Gastroesophageal sphincter (tissue), 4 donors: ENCODE data around the gene NADK2. TPM values are rescaled to one million over a fixed set of nuclear protein-coding genes. Genes with fewer than 3 reads are reported as not detected.

Experiments
- ATAC-seq: fragments of 150-250 bp; one replicate; pipeline ENCODE4 v1.9.1; 2016; ENCODE audit warnings: mild to moderate bottlenecking, moderate library complexity
- H3K27ac ChIP-seq, 4 donors: fragments of 200-600 bp; sonication (generic) in 3 of 4; 1 replicate in 3 of 4; 2 replicates in 1 of 4; pipeline ENCODE4 v1.5.1; 2016 to 2019
- H3K27me3 ChIP-seq: fragments of 200-600 bp; sonication (generic); one replicate; pipeline ENCODE4 v1.5.1; 2019
- H3K36me3 ChIP-seq, 2 donors: fragments of 200-600 bp; sonication (generic); one replicate each; pipeline ENCODE4 v1.5.1; 2019; ENCODE audit warnings: control low read depth in 1 of 2
- H3K4me1 ChIP-seq, 3 donors: fragments of 200-600 bp; sonication (generic); 1 replicate in 2 of 3; 2 replicates in 1 of 3; pipeline ENCODE4 v1.5.1; 2016 to 2019; ENCODE audit warnings: control low read depth in 2 of 3
- H3K4me3 ChIP-seq, 2 donors: fragments of 200-600 bp; sonication (generic); one replicate each; pipeline ENCODE4 v1.5.1; 2019; ENCODE audit warnings: mild to moderate bottlenecking in 1 of 2, moderate library complexity in 1 of 2
- H3K9me3 ChIP-seq, 3 donors: fragments of 200-600 bp; sonication (generic); one replicate each; pipeline ENCODE4 v1.5.1; 2017 to 2019; ENCODE audit warnings: control low read depth in 2 of 3
- CTCF ChIP-seq, 4 experiments: fragments of 200-600 bp in 2 of 4; fragments of 450-650 bp in 2 of 4; sonication (generic) in 1 of 4; IDR thresholded peaks; one replicate each; pipeline ENCODE4 v1.5.1; 2017 to 2019; ENCODE audit warnings: antibody characterized with exemption in 4 of 4, mild to moderate bottlenecking in 2 of 4, moderate library complexity in 2 of 4
- EP300 ChIP-seq: sonication (generic); formaldehyde crosslinking; IDR thresholded peaks from one replicate; pipeline ENCODE4 v1.6.1; 2017; ENCODE audit warnings: antibody characterized with exemption, mild to moderate bottlenecking
- POLR2A ChIP-seq, 2 donors: fragments of 450-650 bp; IDR thresholded peaks; one replicate each; pipeline ENCODE4 v1.6.1; 2017; ENCODE audit warnings: antibody characterized with exemption in 2 of 2, mild to moderate bottlenecking in 2 of 2, moderate library complexity in 1 of 2
- POLR2AphosphoS5 ChIP-seq: sonication (generic); formaldehyde crosslinking; IDR thresholded peaks from one replicate; pipeline ENCODE4 v1.6.1; 2017; ENCODE audit warnings: antibody characterized with exemption
- WGBS, 2 donors: methylation state at CpG; one replicate each; pipeline ENCODE4 v1.1.5; 2018; ENCODE audit warnings: low coverage in 1 of 2; 5-methylcytosine and 5-hydroxymethylcytosine counted together
- total RNA-seq, 4 donors: library from RNA; depleted of rRNA; stranded (reverse); fragments of >200 nt; gene quantifications; one replicate each; pipeline ENCODE4 v1.1.0, GENCODE V29; 2016

NADK2 gene
- total RNA-seq, 4 donors from 2014 or later = 43.5 to 90.6 (median 60.9) TPM

GRCh38 chr5:36261186-36261585, 19.5 kb upstream of the NADK2 start:
- H3K4me1 ChIP-seq = no peaks in the 10 kb centered on the region
- no peak for TF ChIP-seq CTCF (IDR thresholded peaks at IDR 0.05)
- TF ChIP-seq EP300 = no peak
- no peak for TF ChIP-seq POLR2A (IDR thresholded peaks at IDR 0.05)
- TF ChIP-seq POLR2AphosphoS5 = no peak
- ATAC-seq = no peak
- no peaks in the 10 kb centered on the region for H3K9me3 ChIP-seq
- H3K4me3 ChIP-seq = no peak overlapping the region
- H3K36me3 ChIP-seq = peaks cover 0 to 8% of the 10 kb centered on the region in 2 donors
- 84 to 96% methylated on average over 4 to 6 of the region's 6 CpGs for WGBS, 2 donors
- no peaks in the 10 kb centered on the region for H3K27me3 ChIP-seq
- H3K27ac ChIP-seq = no peak overlapping the region

GRCh38 chr5:36253575-36253974, 11.8 kb upstream of the NADK2 start:
- Histone ChIP-seq H3K9me3 (no peaks in the 10 kb centered on the region), H3K36me3 (no peaks in the 10 kb centered on the region), H3K27ac (peak overlapping the region; percentile 62 to 95 (median 70)), H3K4me1 (peaks cover 0 to 45% (median 16%) of the 10 kb centered on the region in 3 donors), H3K27me3 (no peaks in the 10 kb centered on the region), H3K4me3 (no peak overlapping the region)
- ATAC-seq = no peak
- TF ChIP-seq POLR2AphosphoS5 (no peak), EP300 (no peak)
- WGBS, 2 donors = 63 to 65% methylated on average over 4 of the region's 4 CpGs

DNA sequence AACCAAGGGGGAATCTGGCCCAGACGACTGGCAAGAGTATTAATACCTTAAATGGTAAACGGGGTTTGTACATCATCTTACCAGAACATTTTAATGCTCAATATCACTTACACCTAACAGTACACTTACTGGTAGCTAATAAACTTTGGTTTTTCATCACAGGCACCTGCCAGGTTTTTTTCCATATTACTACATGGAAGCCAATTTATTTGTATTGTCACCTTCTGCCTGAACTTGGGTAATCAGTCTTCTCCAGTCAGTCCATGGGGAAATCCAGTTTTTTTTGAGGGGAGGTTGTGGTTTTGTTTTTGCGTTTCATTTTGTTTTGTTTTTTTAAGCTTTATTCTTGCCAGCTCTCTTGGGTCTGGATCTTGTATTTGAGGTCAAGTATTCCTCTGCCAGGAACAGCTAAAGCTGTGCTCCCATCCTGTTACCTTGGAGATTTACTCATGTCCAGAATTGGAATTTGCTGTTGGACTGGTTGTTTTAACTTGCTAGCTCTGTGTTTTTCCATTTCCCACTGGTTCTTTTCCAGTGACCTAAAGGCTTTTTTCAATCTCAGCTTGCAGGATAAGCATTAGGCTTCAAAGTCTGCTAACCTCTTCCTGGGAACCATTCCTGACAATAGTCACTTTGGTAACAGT, 11.1 kb upstream of the NADK2 start:
- WGBS, 2 donors = 29% methylated on average over 3 of the region's 3 CpGs

DNA sequence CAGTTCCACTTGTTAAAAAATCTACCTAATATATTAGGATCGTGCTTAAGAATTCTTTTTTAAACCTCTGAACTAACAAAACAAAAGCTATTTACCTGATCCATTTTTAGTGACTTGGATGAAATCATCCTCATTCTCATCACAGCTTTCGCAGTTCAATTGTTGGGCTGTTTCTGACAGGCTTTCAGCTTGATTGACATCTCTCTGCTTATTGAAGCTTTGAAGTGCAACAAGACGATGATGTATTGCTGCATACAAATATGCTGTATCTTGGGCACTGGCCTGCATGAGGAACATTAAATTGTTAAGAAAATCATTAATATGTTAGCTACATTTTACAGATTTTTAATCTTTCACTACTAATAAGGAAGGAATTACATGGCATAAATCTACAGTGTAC, 9.5 kb upstream of the NADK2 start:
- no peaks in the 10 kb centered on the region for H3K9me3 ChIP-seq
- H3K4me3 ChIP-seq = no peak overlapping the region
- no peaks in the 10 kb centered on the region for H3K27me3 ChIP-seq
- H3K4me1 ChIP-seq = peaks cover 0 to 45% (median 16%) of the 10 kb centered on the region in 3 donors
- peak overlapping the region in 3 of 4 donors; percentile 66 to 95 (median 73) for H3K27ac ChIP-seq
- ATAC-seq = no peak
- H3K36me3 ChIP-seq = no peaks in the 10 kb centered on the region
- TF ChIP-seq CTCF (IDR thresholded peaks at IDR 0.05) (no peak), POLR2A (IDR thresholded peaks at IDR 0.05) (no peak), POLR2AphosphoS5 (no peak), EP300 (no peak)
- 70 to 81% methylated on average over 3 of the region's 3 CpGs for WGBS, 2 donors

More for the DNA sequence above, 11.1 kb upstream of the NADK2 start:
- ATAC-seq = peak; percentile 86
- no peaks in the 10 kb centered on the region for H3K36me3 ChIP-seq
- peaks cover 0 to 45% (median 16%) of the 10 kb centered on the region in 3 donors for H3K4me1 ChIP-seq
- no peak overlapping the region for H3K4me3 ChIP-seq
- no peaks in the 10 kb centered on the region for H3K27me3 ChIP-seq
- no peaks in the 10 kb centered on the region for H3K9me3 ChIP-seq
- no peak for TF ChIP-seq EP300
- no peak for TF ChIP-seq CTCF (IDR thresholded peaks at IDR 0.05)
- TF ChIP-seq POLR2AphosphoS5 = peak; percentile 56
- H3K27ac ChIP-seq = peak overlapping the region; percentile 62 to 95 (median 70)

DNA sequence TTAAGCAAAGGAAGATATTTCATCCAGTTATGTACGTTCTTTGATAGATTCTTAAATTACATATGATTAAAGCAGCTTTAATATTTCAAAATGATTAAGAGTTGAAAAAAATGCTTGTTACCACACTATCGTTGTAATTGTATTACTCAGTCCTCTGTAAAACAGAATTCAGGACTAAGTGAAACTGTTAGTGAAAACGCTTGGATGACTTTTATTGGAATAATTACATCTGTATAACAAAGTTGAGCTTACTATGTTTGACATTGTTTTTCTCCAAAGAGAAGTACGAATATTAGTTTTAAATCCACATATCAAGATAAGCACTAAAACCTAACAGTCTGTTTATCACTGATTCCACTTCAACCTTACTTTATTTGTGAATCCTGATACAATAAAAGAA, 8.7 kb upstream of the NADK2 start:
- TF ChIP-seq POLR2A (IDR thresholded peaks at IDR 0.05) (no peak), EP300 (no peak), POLR2AphosphoS5 (no peak), CTCF (IDR thresholded peaks at IDR 0.05) (no peak)
- Histone ChIP-seq H3K9me3 (no peaks in the 10 kb centered on the region), H3K27me3 (no peaks in the 10 kb centered on the region), H3K4me3 (no peak overlapping the region), H3K27ac (peak overlapping the region in 3 of 4 donors; percentile 66 to 95 (median 73)), H3K4me1 (peaks cover 0 to 45% (median 16%) of the 10 kb centered on the region in 3 donors), H3K36me3 (no peaks in the 10 kb centered on the region)
- 41 to 50% methylated on average over 4 of the region's 4 CpGs for WGBS, 2 donors
- no peak for ATAC-seq
